HG02938 (cell line): ENCODE measurements around the gene SLC6A18.
"Not testable (repeated sequence)": the region's sequence is repeated elsewhere in the genome, so short reads cannot be mapped to it uniquely, and the experiment has no call there.

Experiments
- ATAC-seq: cut with Tn5 transposase; IDR thresholded peaks from one replicate; pipeline ENCODE4 v1.9.1; 2021; ENCODE audit warnings: mild to moderate bottlenecking, moderate library complexity; ENCODE audit not compliant: unreplicated experiment

The SLC6A18 gene

GRCh38 chr5:1270426-1270825 is 45.2 kb downstream of the SLC6A18 start:
- no peak for ATAC-seq

- ATAC-seq = no peak
Measured at GRCh38 chr5:1270933-1271914, 46.0 kb downstream of the SLC6A18 start.

GRCh38 chr5:1272201-1272600 is 47.0 kb downstream of the SLC6A18 start:
- ATAC-seq = no peak

GRCh38 chr5:1273745-1274144 is 48.6 kb downstream of the SLC6A18 start:
- no peak for ATAC-seq

- no peak for ATAC-seq
Measured at GRCh38 chr5:1274471-1274870, 49.3 kb downstream of the SLC6A18 start.

- not testable (repeated sequence) for ATAC-seq
Measured at GRCh38 chr5:1275397-1276391, 50.5 kb downstream of the SLC6A18 start.

GRCh38 chr5:1276930-1277329 is 51.7 kb downstream of the SLC6A18 start:
- ATAC-seq = no peak

GRCh38 chr5:1277331-1277730 is 52.1 kb downstream of the SLC6A18 start:
- ATAC-seq = no peak

- no peak for ATAC-seq
Measured at GRCh38 chr5:1277781-1278180, 52.6 kb downstream of the SLC6A18 start.

GRCh38 chr5:1278216-1278615 is 53.0 kb downstream of the SLC6A18 start:
- ATAC-seq = no peak

- no peak for ATAC-seq
Measured at GRCh38 chr5:1278656-1279442, 53.7 kb downstream of the SLC6A18 start.

GRCh38 chr5:1279443-1280151 is 54.4 kb downstream of the SLC6A18 start:
- no peak for ATAC-seq

- no peak for ATAC-seq
Measured at GRCh38 chr5:1280177-1281037, 55.2 kb downstream of the SLC6A18 start.

- ATAC-seq = no peak
Measured at GRCh38 chr5:1281038-1281882, 56.1 kb downstream of the SLC6A18 start.

GRCh38 chr5:1282131-1282992 is 57.2 kb downstream of the SLC6A18 start:
- no peak for ATAC-seq

- ATAC-seq = not testable (repeated sequence)
Measured at GRCh38 chr5:1282993-1283728, 58.0 kb downstream of the SLC6A18 start.

GRCh38 chr5:1283729-1284041 is 58.5 kb downstream of the SLC6A18 start:
- not testable (repeated sequence) for ATAC-seq
